Mucosa of descending colon (tissue), 3 donors: ENCODE measurements around the gene IGDCC3. TPM values are rescaled to one million over a fixed set of nuclear protein-coding genes. Genes with fewer than 3 reads are reported as not detected.
A peak's percentile ranks its signal among the peaks of the same experiment; 100 is the strongest.

Experiments
- ATAC-seq: fragments of 200-7000 bp; cut with Tn5 transposase; one replicate; pipeline ENCODE4 v1.9.1; 2020; ENCODE audit warnings: mild to moderate bottlenecking, moderate library complexity
- DNase-seq, 3 donors: peaks; one replicate each; pipeline ENCODE4 v3.0.0-alpha.2; 2020
- H3K36me3 ChIP-seq: fragments of 200-600 bp; one replicate; pipeline ENCODE4 v1.8.0; 2021; ENCODE audit warnings: low read depth, mild to moderate bottlenecking
- H3K4me1 ChIP-seq: fragments of 200-600 bp; one replicate; pipeline ENCODE4 v1.8.0; 2021; ENCODE audit warnings: low read depth, mild to moderate bottlenecking
- H3K4me3 ChIP-seq: fragments of 200-600 bp; one replicate; pipeline ENCODE4 v1.8.0; 2021; ENCODE audit warnings: mild to moderate bottlenecking
- H3K9me3 ChIP-seq: fragments of 200-600 bp; one replicate; pipeline ENCODE4 v1.8.0; 2021; ENCODE audit warnings: mild to moderate bottlenecking
- CTCF ChIP-seq: fragments of 200-600 bp; IDR thresholded peaks from one replicate; pipeline ENCODE4 v1.8.0; 2022; ENCODE audit warnings: antibody characterized with exemption, mild to moderate bottlenecking
- intact Hi-C, 2 donors: fragments of 100-400 bp; cut with DNase I in 1 of 2; cut with micrococcal nuclease in 1 of 2; formaldehyde crosslinking; loops; one replicate each; pipeline versions ENCODE4 v1.11.0 to v1.11.1; 2022; cut with DNase I, micrococcal nuclease
- total RNA-seq, 3 donors: library from RNA; stranded (reverse); fragmentation: NEBNext Ultra II Directional in 2 of 3; extraction: Animal tissue kit (Norgen Biotek cat#: 25700) in 2 of 3; gene quantifications; one replicate each; pipeline versions ENCODE4 v1.2.1 to v1.2.4, GENCODE V29; 2021 to 2023
- donor health status: DM: no; HTN: no; CAD: no; lungs with moderate emphysema.
- donor health status: DM: no; HTN: no; CAD: no.
- donor health status: DM: no; HTN: yes; CAD: no.

The IGDCC3 gene
- total RNA-seq, 3 donors from 2014 or later = 0.51 TPM; not detected in 2

DNA sequence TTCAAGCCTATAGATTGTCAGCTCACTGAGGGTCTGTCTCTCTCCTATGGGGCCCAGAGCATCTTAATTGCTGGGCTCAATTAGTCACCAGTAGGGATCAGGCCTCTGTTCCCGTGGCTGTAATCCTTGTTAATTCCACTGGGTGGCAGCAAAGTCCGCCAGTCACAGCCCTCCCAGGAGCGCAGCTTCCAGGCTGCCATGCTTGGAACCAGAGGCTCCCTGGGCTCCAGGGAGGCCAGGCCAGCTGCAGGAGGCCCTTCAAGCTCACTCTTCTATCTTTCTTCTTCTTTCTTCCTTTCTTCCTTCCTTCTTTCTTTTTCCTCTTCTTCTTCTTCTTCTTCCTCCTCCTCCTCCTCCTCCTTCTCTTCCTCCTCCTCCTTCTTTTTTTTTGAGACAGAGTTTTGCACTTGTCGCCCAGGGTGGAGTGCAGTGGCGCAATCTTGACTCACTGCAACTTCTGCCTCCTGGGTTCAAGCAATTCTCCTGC is 58.9 kb downstream of the IGDCC3 start:
- peak; percentile 79 for TF ChIP-seq CTCF
- Histone ChIP-seq H3K4me1 (no peaks in the 10 kb centered on the region), H3K9me3 (no peaks in the 10 kb centered on the region), H3K4me3 (no peak overlapping the region), H3K36me3 (no peaks in the 10 kb centered on the region)
- DNase-seq (peak; percentile 70 to 85 (median 82)), ATAC-seq (peak; percentile 99)
- intact Hi-C loops = loop anchor here (2.0 to 5.0 kb wide), 2 partner anchors 66 to 68 kb away; no protein-coding TSS in a partner anchor

DNA sequence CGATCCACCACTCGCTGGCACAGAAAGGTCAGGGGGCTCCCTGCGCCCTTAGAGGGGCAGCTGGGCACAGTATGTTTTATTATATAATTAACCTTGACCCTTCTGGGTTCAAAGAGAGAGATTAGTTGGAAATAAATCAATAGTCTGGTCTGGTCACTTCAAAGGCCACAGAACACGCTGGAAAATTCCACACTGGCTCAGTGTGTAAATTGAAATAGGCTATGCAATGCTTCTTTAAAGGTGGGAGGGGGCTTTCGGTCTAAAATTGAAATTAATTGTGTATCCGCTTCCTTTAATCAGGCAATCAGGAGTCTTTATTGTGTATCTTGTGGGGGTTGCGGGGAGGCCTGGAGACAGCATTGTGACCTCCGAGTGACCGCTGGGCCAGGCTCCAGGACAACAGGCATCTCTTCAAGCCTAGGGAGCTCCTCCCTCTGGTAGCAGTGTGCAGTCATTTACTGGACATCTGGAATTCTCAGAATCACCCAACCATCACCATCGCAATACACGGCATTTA is 65.3 kb downstream of the IGDCC3 start:
- no peaks in the 10 kb centered on the region for H3K36me3 ChIP-seq
- no peak for TF ChIP-seq CTCF
- H3K4me3 ChIP-seq = no peak overlapping the region
- no peaks in the 10 kb centered on the region for H3K9me3 ChIP-seq
- ATAC-seq (peak; percentile 29), DNase-seq (no peak)
- no peaks in the 10 kb centered on the region for H3K4me1 ChIP-seq
- intact Hi-C loops = no loop called here

GRCh38 chr15:65311760-65312159 is 66.0 kb downstream of the IGDCC3 start:
- ATAC-seq = no peak
- no peak for TF ChIP-seq CTCF
- Histone ChIP-seq H3K36me3 (no peaks in the 10 kb centered on the region), H3K4me1 (no peaks in the 10 kb centered on the region), H3K4me3 (no peak overlapping the region), H3K9me3 (no peaks in the 10 kb centered on the region)
- no peak for DNase-seq
- intact Hi-C loops = no loop called here

GRCh38 chr15:65310431-65311137 is 67.2 kb downstream of the IGDCC3 start:
- Histone ChIP-seq H3K9me3 (no peaks in the 10 kb centered on the region), H3K4me3 (no peak overlapping the region), H3K4me1 (no peaks in the 10 kb centered on the region), H3K36me3 (no peaks in the 10 kb centered on the region)
- DNase-seq (peak in 1 of 3 donors; percentile 15), ATAC-seq (no peak)
- no peak for TF ChIP-seq CTCF
- intact Hi-C loops = no loop called here

GRCh38 chr15:65309882-65310418 is 67.9 kb downstream of the IGDCC3 start:
- no peak overlapping the region for H3K4me3 ChIP-seq
- intact Hi-C loops = no loop called here
- H3K36me3 ChIP-seq = no peaks in the 10 kb centered on the region
- H3K9me3 ChIP-seq = no peaks in the 10 kb centered on the region
- peak in 1 of 3 donors; percentile 25 for DNase-seq
- no peak for TF ChIP-seq CTCF
- no peak for ATAC-seq
- no peaks in the 10 kb centered on the region for H3K4me1 ChIP-seq
